HFF-Myc (cell line): ENCODE results near the gene FAM131C.
"Not testable (repeated sequence)": the region's sequence is repeated elsewhere in the genome, so short reads cannot be mapped to it uniquely, and the experiment has no call there.

Experiments used
- DNase-seq: peaks from one replicate; pipeline ENCODE4 v3.0.0-alpha.2; 2011; ENCODE audit warnings: low read depth; ENCODE audit errors: extremely low read depth
- H3K4me3 ChIP-seq: replicated peaks from 2 replicates; pipeline ENCODE4 v1.5.1; 2011; ENCODE audit warnings: low read depth, mild to moderate bottlenecking, control low read depth, low read length
- TF ChIP-seq, protein P1 (sequence below): IDR thresholded peaks from 2 replicates; pipeline ENCODE4 v1.5.1; 2012; ENCODE audit warnings: mild to moderate bottlenecking, low read depth, low read length, control low read depth; ENCODE audit errors: missing control alignments

FAM131C gene

DNA sequence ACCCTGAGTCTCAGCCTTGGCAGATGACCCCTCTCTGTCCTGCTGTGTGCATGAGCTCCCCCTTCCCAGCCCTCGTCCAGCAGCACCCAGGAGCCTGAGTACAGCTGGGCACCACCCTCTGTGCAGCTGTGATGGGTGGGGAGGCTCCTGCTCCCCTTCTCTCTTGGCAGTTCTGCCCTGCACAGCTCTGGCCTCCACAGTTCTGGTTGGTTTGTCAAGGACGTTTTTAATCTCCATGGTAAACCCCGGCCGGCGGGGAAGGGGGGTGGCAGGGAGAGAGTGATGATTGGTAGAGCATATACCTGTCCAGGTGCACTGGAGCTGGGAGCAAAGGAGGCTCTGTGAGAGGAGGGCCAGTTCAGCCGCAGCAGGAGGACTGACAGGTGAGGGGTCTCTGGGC is 51.8 kb downstream of the FAM131C start, which contains the start of gene CLCNKA:
TSS of gene CLCNKA (plus strand) at position 356 of the 400 bp plus-strand sequence. CDS start 584 bp downstream, outside the sequence.
- TF ChIP-seq, protein P1, sequence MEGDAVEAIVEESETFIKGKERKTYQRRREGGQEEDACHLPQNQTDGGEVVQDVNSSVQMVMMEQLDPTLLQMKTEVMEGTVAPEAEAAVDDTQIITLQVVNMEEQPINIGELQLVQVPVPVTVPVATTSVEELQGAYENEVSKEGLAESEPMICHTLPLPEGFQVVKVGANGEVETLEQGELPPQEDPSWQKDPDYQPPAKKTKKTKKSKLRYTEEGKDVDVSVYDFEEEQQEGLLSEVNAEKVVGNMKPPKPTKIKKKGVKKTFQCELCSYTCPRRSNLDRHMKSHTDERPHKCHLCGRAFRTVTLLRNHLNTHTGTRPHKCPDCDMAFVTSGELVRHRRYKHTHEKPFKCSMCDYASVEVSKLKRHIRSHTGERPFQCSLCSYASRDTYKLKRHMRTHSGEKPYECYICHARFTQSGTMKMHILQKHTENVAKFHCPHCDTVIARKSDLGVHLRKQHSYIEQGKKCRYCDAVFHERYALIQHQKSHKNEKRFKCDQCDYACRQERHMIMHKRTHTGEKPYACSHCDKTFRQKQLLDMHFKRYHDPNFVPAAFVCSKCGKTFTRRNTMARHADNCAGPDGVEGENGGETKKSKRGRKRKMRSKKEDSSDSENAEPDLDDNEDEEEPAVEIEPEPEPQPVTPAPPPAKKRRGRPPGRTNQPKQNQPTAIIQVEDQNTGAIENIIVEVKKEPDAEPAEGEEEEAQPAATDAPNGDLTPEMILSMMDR = no peak
- H3K4me3 ChIP-seq = no peak within 1 kb of the TSS
- no peak for DNase-seq

DNA sequence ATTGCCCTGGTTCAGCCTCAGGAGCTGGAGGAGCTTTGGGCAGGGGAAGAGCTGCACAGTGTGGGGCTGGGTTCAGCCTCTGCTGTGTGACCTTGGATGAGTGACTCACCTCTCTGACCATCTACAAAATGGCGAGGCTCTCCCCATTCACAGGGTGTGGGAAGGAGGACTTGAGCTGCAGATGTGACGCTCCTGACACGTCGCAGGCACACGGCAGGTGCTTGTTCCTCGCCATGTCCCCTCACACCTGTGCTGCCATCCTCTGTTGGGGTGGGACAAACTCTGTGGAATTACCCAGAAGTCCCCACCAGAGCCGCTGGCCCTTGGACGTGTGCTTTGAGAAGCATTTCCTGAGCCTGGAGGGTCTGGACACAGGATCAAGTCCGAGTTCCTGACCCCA is 52.6 kb downstream of the FAM131C start:
- H3K4me3 ChIP-seq, DNase-seq: not testable (repeated sequence)

DNA sequence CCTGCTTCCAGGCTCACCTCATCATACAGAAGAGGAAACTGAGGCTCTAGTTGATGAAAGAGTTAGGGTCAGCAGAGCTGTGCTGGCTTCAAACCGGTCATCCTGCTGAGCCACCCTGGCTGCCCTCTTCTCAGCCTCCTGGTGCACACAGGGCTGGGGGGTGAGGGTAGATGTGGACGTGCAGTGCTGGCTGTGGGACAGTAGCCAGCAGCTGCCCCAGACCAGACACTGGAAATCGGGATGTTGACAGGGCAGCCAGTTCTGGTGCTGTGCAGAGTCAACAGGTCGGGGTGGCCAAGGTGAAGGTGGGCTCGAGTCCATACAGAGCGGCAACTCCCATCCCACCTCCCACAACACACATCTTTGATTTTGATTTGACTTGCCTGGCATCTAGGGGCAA is 53.1 kb downstream of the FAM131C start:
- no peak overlapping the region for H3K4me3 ChIP-seq
- TF ChIP-seq, protein P1 = no peak
- DNase-seq = no peak

DNA sequence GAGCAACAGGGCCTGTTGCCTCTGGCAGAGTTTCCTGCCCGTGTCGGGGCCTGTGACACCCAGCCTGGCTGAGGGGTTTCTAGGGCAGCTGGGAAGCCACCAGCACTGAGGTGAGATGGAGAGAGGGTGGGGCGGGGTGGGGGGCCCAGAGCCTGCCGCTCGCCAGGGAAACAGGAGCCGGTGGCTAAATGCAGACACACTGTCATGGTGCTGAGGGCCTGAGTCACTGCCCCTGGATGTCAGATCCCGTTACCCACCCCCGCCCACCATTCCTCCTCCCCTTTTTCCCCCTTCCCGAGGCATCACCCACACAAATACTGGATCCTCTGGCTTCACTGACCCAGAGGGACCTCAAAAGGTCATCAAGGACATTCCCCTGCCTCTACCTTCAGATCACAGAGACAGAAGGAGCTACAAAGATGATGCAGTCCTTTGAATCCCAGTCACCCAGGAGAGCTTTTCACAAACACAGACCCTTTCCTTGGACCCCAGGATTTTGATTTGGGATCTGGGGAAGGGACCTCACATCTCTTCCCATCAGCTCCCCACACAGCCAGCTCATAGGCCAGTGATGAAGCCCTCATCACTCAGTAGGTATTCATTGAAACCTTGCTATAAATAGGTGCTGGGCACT is 53.7 kb downstream of the FAM131C start:
- TF ChIP-seq, protein P1 = no peak
- H3K4me3 ChIP-seq = no peak overlapping the region
- DNase-seq = no peak

DNA sequence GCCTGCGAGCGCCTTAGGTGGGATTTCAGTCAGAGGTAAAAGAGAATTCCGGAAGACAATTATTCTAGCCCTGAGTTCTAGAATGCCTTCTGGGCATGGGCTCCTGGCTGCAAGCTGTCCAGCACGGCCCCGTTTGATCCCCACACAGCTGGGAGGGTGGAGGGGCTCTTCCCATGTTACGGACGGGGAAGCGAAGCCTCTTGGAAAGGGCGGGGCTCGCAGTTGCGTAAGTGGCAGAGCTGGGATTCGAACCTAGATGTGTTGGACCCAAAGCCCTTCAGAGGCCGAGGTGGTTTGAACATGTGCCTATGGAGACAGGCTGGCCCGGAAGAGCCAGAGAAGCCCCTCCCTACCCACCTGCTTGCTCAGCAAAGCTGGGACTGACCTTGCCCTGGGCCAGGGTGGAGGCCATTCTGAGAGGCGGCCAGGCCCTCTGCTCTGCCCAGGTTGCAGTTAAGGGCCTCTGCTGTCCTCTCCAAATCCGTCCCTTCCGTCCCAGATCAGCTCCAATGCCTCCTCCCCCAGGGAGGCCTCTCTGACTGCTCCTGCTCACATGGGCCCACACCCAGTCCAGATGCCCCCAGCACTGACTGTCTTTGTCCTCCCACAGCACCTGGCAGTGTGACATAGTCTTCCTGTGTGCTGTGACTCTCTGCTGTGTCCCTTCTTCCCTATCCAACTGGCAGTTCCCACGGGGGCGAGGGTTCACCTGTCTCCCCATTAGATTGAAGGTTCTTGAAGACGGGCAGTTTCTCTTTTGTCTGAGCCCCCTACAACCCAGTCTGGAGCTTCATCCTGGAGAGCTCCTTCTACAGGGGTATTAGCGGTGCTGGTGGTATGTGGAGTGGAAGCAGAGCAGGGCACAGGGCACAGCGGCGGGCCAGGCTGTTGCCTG is 54.5 kb downstream of the FAM131C start:
- DNase-seq = no peak
- TF ChIP-seq, protein P1 = no peak
- H3K4me3 ChIP-seq = no peak overlapping the region

DNA sequence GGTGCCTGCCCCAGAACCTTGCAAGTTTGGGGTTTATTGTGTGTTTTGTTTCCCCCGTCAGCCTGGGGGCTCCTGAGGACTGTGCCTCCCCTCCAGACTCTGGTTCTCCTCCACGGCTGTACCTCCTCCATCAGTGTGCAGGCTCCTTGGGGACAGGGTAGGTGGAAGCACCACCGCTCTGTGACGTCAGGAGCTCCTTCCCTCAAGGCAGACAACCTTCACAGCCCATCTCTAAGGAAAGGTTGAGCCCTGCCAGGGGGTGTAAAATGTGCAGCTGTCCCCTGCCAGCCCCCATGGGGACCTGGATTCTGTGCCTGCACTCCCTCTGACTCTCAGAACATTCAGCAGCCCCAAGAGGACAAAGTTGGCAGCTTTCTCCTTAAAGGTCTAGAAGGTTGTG is 55.1 kb downstream of the FAM131C start:
- H3K4me3 ChIP-seq = no peak overlapping the region
- no peak for DNase-seq
- TF ChIP-seq, protein P1 = no peak

DNA sequence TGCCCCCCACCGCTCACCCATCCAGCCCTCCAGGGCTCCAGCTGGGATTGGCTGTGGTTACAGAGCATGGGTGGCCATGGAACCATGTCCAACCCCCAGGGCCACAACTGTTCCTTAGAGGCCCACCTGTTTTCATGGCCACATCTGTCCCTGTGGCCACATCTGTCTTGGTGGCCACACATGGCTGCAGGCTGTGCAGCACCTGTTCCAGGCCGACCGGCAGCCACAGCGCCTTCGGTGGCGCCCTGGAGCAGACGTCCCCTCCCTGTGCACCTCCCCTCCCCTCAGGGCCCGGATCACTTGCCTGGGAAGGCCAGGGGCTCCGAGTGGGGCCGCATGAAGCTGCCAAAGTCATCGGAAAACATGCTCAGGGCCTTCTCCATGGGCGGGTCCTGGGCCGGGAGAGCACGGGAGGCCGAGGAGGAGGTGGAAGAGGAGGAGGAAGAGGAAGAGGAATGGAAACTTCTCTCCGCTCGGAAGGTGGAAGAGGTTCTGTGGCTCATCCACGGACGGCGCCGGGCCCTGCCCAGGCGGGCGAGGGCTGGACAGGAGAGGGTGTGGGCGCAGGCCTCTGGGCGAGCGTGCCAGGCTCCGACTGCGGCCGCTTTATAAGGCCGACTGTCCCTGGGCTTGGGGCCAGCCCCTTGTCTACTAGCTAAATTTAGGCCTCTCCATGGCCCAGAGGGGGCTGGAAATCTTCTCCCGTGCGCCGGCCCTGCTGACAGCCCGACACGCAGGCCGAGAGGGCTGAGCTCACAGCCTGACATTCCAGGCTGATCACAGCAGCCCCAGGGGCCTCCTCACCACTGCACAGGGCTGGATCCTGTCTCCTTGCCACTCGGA is 55.8 kb downstream of the FAM131C start, which contains the start of gene HSPB7:
TSS of gene HSPB7 (minus strand) at position 583 of the 843 bp plus-strand sequence. CDS start at position 503, 80 bp downstream.
- no peak for DNase-seq
- TF ChIP-seq, protein P1 = no peak
- H3K4me3 ChIP-seq = no peak within 1 kb of the TSS
